Esophagus squamous epithelium (tissue), 4 donors: ENCODE measurements around the gene CC2D2A.

Source experiments
- POLR2A ChIP-seq, 4 donors: fragments of 450-650 bp; IDR thresholded peaks; one replicate each; pipeline ENCODE4 v1.6.1; 2017; ENCODE audit warnings: antibody characterized with exemption in 4 of 4, mild to moderate bottlenecking in 4 of 4, moderate library complexity in 3 of 4
- TF ChIP-seq, protein P1 (sequence below), 6 experiments: fragments of 450-650 bp in 4 of 6; fragments of 200-600 bp in 2 of 6; sonication (generic) in 2 of 6; IDR thresholded peaks; one replicate each; pipeline ENCODE4 v1.5.1; 2016 to 2019; ENCODE audit warnings: antibody characterized with exemption in 6 of 6, mild to moderate bottlenecking in 4 of 6, moderate library complexity in 4 of 6

DNA sequence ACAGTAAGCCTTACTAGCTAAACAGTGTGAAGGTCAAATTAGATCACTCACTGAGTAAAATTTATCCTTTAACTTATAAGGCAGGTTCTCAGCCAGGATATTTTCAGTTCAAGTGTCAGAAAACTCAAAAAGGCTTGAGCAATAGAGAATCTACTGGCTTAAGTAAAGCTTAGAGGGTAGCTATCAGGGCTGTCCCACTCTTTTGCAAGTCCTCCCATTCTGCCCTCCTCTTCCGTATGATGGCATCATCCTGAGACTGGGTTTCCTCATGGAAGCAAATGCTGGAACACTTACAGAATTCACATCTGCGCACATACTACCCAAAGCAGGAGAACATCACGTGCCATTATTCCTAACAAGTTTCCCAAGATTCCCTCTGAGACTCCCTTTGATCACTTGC lies 130.5 kb downstream of the CC2D2A start:
- no peak for TF ChIP-seq POLR2A (IDR thresholded peaks at IDR 0.05)
- TF ChIP-seq, protein P1, sequence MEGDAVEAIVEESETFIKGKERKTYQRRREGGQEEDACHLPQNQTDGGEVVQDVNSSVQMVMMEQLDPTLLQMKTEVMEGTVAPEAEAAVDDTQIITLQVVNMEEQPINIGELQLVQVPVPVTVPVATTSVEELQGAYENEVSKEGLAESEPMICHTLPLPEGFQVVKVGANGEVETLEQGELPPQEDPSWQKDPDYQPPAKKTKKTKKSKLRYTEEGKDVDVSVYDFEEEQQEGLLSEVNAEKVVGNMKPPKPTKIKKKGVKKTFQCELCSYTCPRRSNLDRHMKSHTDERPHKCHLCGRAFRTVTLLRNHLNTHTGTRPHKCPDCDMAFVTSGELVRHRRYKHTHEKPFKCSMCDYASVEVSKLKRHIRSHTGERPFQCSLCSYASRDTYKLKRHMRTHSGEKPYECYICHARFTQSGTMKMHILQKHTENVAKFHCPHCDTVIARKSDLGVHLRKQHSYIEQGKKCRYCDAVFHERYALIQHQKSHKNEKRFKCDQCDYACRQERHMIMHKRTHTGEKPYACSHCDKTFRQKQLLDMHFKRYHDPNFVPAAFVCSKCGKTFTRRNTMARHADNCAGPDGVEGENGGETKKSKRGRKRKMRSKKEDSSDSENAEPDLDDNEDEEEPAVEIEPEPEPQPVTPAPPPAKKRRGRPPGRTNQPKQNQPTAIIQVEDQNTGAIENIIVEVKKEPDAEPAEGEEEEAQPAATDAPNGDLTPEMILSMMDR (IDR thresholded peaks at IDR 0.05): no peak
